ENCODE measurements around the gene NCEH1. TPM values are rescaled to one million over a fixed set of nuclear protein-coding genes. Genes with fewer than 3 reads are reported as not detected.
A peak's percentile ranks its signal among the peaks of the same experiment; 100 is the strongest.

Gene NCEH1
- total and polyA plus RNA-seq, 2 of the 13 experiments (the other 11 are each of a cell fraction or from before 2014, with no cell fraction given), result 12.9 to 21.4 TPM

- TF ChIP-seq ZNF556 (CRISPR knock-in tag; IDR thresholded peaks at IDR 0.05; ENCODE audit: borderline replicate concordance) (no peak), ZNF121 (CRISPR knock-in tag; IDR thresholded peaks at IDR 0.05) (peak; percentile 99), CREB1 (IDR thresholded peaks at IDR 0.05) (no peak), CREB1 (CRISPR knock-in tag; IDR thresholded peaks at IDR 0.05) (no peak), RARA (CRISPR knock-in tag; IDR thresholded peaks at IDR 0.05) (0 out of 2 replicates have a peak, but pooled peaks have one; percentile 14), NCOA2 (CRISPR knock-in tag; IDR thresholded peaks at IDR 0.05) (peak; percentile 20; the same call in 1 of the 2 replicates), ZNF337 (CRISPR knock-in tag; IDR thresholded peaks at IDR 0.05; ENCODE audit: borderline replicate concordance, low read depth) (no peak), SYNCRIP (IDR thresholded peaks at IDR 0.05; ENCODE audit: insufficient read depth, low read depth, low read length) (no peak), POGZ (CRISPR knock-in tag; IDR thresholded peaks at IDR 0.05) (peak; percentile 58; the same call in 1 of the 2 replicates), ZNF17 (CRISPR knock-in tag; IDR thresholded peaks at IDR 0.05) (no peak), SOX6 (IDR thresholded peaks at IDR 0.05) (no peak), SOX6 (CRISPR knock-in tag; IDR thresholded peaks at IDR 0.05) (peak; percentile 31; the same call in 1 of the 2 replicates), TEAD3 (CRISPR knock-in tag; optimal IDR thresholded peaks at IDR 0.05; ENCODE audit: borderline replicate concordance) (peak; percentile 6), SRSF1 (optimal IDR thresholded peaks at IDR 0.05; ENCODE audit: low read depth, low read length) (no peak), TP53 (CRISPR knock-in tag; conservative IDR thresholded peaks at IDR 0.05) (no peak), RCOR2 (CRISPR knock-in tag; IDR thresholded peaks at IDR 0.05) (0 out of 2 replicates have a peak, but pooled peaks have one; percentile 19), ZC3H13 (CRISPR knock-in tag; IDR thresholded peaks at IDR 0.05) (no peak), RORA (CRISPR knock-in tag; IDR thresholded peaks at IDR 0.05) (no peak), LCORL (IDR thresholded peaks at IDR 0.05) (no peak), LCORL (CRISPR knock-in tag; IDR thresholded peaks at IDR 0.05) (no peak), HOXA7 (CRISPR knock-in tag; IDR thresholded peaks at IDR 0.05) (no peak), ZNF616 (CRISPR knock-in tag; IDR thresholded peaks at IDR 0.05; ENCODE audit: low read depth) (no peak), DNMT3B (CRISPR knock-in tag; conservative IDR thresholded peaks at IDR 0.05) (no peak)
- TF ChIP-seq, protein P1, sequence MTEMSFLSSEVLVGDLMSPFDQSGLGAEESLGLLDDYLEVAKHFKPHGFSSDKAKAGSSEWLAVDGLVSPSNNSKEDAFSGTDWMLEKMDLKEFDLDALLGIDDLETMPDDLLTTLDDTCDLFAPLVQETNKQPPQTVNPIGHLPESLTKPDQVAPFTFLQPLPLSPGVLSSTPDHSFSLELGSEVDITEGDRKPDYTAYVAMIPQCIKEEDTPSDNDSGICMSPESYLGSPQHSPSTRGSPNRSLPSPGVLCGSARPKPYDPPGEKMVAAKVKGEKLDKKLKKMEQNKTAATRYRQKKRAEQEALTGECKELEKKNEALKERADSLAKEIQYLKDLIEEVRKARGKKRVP (CRISPR knock-in tag; IDR thresholded peaks at IDR 0.05), result no peak
- TF ChIP-seq, protein P2, sequence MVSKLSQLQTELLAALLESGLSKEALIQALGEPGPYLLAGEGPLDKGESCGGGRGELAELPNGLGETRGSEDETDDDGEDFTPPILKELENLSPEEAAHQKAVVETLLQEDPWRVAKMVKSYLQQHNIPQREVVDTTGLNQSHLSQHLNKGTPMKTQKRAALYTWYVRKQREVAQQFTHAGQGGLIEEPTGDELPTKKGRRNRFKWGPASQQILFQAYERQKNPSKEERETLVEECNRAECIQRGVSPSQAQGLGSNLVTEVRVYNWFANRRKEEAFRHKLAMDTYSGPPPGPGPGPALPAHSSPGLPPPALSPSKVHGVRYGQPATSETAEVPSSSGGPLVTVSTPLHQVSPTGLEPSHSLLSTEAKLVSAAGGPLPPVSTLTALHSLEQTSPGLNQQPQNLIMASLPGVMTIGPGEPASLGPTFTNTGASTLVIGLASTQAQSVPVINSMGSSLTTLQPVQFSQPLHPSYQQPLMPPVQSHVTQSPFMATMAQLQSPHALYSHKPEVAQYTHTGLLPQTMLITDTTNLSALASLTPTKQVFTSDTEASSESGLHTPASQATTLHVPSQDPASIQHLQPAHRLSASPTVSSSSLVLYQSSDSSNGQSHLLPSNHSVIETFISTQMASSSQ (IDR thresholded peaks at IDR 0.05; ENCODE audit: low read depth), result no peak
- TF ChIP-seq, protein P2 (CRISPR knock-in tag; IDR thresholded peaks at IDR 0.05; ENCODE audit: borderline replicate concordance), result no peak
- TF ChIP-seq, protein P3, sequence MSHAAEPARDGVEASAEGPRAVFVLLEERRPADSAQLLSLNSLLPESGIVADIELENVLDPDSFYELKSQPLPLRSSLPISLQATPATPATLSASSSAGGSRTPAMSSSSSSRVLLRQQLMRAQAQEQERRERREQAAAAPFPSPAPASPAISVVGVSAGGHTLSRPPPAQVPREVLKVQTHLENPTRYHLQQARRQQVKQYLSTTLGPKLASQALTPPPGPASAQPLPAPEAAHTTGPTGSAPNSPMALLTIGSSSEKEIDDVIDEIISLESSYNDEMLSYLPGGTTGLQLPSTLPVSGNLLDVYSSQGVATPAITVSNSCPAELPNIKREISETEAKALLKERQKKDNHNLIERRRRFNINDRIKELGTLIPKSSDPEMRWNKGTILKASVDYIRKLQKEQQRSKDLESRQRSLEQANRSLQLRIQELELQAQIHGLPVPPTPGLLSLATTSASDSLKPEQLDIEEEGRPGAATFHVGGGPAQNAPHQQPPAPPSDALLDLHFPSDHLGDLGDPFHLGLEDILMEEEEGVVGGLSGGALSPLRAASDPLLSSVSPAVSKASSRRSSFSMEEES (CRISPR knock-in tag; IDR thresholded peaks at IDR 0.05), result peak; percentile 77; the same call in 1 of the 2 replicates
Measured at GRCh38 chr3:172617013-172617706, 93.7 kb downstream of the NCEH1 start (continued).
